WERI-Rb-1 (cell line): ENCODE measurements around the gene TCP11L1.
"Not testable (repeated sequence)": the region's sequence is repeated elsewhere in the genome, so short reads cannot be mapped to it uniquely, and the experiment has no call there.

Experiments used
- DNase-seq: peaks from one replicate; pipeline ENCODE4 v3.0.0-alpha.2; 2020
- H3K27ac ChIP-seq: fragments of 250-450 bp; sonication (Bioruptor Pico); 2 replicates; pipeline ENCODE4 v1.5.1; 2020; ENCODE audit warnings: mild to moderate bottlenecking, moderate library complexity
- H3K27me3 ChIP-seq: fragments of 250-450 bp; sonication (Bioruptor Pico); 2 replicates; pipeline ENCODE4 v1.5.1; 2021; ENCODE audit warnings: mild to moderate bottlenecking, low read depth, moderate library complexity; ENCODE audit not compliant: insufficient read depth, severe bottlenecking
- H3K36me3 ChIP-seq: fragments of 250-450 bp; sonication (Bioruptor Pico); 2 replicates; pipeline ENCODE4 v1.5.1; 2020; ENCODE audit warnings: mild to moderate bottlenecking, moderate library complexity
- H3K4me3 ChIP-seq: 2 replicates; pipeline ENCODE4 v1.5.1; 2011; ENCODE audit warnings: low read depth, mild to moderate bottlenecking, control low read depth, low read length
- H3K9me3 ChIP-seq: fragments of 250-450 bp; sonication (Bioruptor Pico); 2 replicates; pipeline ENCODE4 v1.5.1; 2021; ENCODE audit warnings: mild to moderate bottlenecking, moderate library complexity; ENCODE audit not compliant: severe bottlenecking
- TF ChIP-seq, protein P1 (sequence below): IDR thresholded peaks from 2 replicates; pipeline ENCODE4 v1.5.1; 2011; ENCODE audit warnings: low read depth, mild to moderate bottlenecking, control low read depth, inconsistent platforms, low read length

Gene TCP11L1

GRCh38 chr11:33109294-33109895 is 70.0 kb downstream of the TCP11L1 start:
- H3K27ac ChIP-seq: no peak overlapping the region
- peaks cover 28% of the 10 kb centered on the region for H3K36me3 ChIP-seq
- no peak for DNase-seq
- TF ChIP-seq, protein P1, sequence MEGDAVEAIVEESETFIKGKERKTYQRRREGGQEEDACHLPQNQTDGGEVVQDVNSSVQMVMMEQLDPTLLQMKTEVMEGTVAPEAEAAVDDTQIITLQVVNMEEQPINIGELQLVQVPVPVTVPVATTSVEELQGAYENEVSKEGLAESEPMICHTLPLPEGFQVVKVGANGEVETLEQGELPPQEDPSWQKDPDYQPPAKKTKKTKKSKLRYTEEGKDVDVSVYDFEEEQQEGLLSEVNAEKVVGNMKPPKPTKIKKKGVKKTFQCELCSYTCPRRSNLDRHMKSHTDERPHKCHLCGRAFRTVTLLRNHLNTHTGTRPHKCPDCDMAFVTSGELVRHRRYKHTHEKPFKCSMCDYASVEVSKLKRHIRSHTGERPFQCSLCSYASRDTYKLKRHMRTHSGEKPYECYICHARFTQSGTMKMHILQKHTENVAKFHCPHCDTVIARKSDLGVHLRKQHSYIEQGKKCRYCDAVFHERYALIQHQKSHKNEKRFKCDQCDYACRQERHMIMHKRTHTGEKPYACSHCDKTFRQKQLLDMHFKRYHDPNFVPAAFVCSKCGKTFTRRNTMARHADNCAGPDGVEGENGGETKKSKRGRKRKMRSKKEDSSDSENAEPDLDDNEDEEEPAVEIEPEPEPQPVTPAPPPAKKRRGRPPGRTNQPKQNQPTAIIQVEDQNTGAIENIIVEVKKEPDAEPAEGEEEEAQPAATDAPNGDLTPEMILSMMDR: no peak
- H3K27me3 ChIP-seq: no peaks in the 10 kb centered on the region
- no peaks in the 10 kb centered on the region for H3K9me3 ChIP-seq
- no peak overlapping the region for H3K4me3 ChIP-seq

DNA sequence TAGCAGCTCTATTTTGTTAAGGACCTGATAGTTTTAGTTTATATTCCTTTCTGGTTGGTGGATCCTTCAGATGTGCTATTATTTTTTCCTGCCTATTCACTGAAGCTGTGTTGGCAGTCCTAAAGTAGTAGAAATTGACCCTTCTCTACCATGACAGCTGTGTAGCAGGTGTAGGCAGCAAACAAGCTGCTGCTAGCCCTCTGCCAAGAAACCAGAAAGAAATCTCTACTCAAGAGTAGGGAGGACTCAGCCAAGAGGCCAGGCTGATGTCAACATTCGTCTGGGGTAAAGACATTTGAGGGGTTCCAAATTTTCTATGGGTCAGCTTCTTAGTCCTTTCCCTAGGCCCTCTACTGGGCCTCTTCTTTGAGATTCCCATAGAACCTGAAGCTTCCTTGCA is 70.7 kb downstream of the TCP11L1 start:
- DNase-seq: no peak
- H3K9me3 ChIP-seq: no peaks in the 10 kb centered on the region
- H3K27ac ChIP-seq: no peak overlapping the region
- no peaks in the 10 kb centered on the region for H3K27me3 ChIP-seq
- no peak overlapping the region for H3K4me3 ChIP-seq
- TF ChIP-seq, protein P1: no peak
- H3K36me3 ChIP-seq: peaks cover 21% of the 10 kb centered on the region

DNA sequence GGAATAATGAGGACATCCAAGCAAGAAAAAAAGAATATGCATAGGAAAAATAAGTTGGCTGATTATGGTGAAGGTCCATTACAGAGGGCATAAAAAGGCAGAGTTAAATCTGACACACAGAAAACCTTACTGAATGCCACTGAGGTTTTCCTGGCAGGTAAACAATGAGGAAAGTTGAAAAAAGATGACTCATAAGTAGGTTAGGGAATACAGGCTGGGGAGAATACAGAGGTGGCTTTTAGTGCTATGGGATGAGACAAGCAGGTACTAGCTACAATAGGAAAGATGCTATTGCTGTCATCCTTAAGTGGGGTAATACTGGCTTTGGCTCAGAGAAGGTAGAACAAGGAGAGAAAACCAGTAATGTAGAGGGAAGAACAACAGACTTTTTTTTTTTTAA is 77.2 kb downstream of the TCP11L1 start:
- H3K27ac ChIP-seq: no peak overlapping the region
- TF ChIP-seq, protein P1: no peak
- no peaks in the 10 kb centered on the region for H3K27me3 ChIP-seq
- H3K36me3 ChIP-seq: no peaks in the 10 kb centered on the region
- H3K9me3 ChIP-seq: no peaks in the 10 kb centered on the region
- no peak overlapping the region for H3K4me3 ChIP-seq
- no peak for DNase-seq

GRCh38 chr11:33122696-33123095 is 83.3 kb downstream of the TCP11L1 start:
- not testable (repeated sequence) for DNase-seq, H3K4me3 ChIP-seq, H3K27me3 ChIP-seq, H3K27ac ChIP-seq, H3K9me3 ChIP-seq, H3K36me3 ChIP-seq
